HG03342 (cell line): ENCODE results near the gene PTPRO.

Source experiments
- ATAC-seq: cut with Tn5 transposase; IDR thresholded peaks from one replicate; pipeline ENCODE4 v1.9.1; 2021; ENCODE audit warnings: mild to moderate bottlenecking, moderate library complexity; ENCODE audit not compliant: unreplicated experiment

PTPRO gene

GRCh38 chr12:15346488-15346887, 24.2 kb downstream of the PTPRO start:
- no peak for ATAC-seq

GRCh38 chr12:15350643-15351042, 28.3 kb downstream of the PTPRO start:
- no peak for ATAC-seq

DNA sequence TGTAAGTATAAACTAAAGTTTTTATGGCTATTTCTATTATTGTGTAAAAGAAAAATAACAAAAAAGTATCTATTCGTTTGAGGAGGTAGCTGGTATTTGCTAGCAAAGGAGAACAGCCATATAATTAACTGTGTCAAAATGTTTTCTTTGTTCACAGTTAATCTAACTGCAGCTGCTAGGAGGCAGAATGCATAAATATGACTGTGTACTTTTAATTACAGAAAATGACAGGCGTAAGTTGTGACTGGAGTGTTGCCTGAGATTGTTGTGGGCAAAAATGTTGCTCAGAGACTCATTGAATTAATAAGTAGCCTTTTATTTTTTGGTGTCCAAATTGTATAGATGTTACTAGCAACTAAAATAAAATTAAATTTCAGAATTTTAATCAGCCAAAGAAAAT, 33.5 kb downstream of the PTPRO start:
- ATAC-seq, result no peak

- ATAC-seq, result no peak
Measured at GRCh38 chr12:15356951-15357364, 34.6 kb downstream of the PTPRO start.

GRCh38 chr12:15364221-15365160, 42.2 kb downstream of the PTPRO start:
- no peak for ATAC-seq

GRCh38 chr12:15368812-15369211, 46.5 kb downstream of the PTPRO start:
- no peak for ATAC-seq

DNA sequence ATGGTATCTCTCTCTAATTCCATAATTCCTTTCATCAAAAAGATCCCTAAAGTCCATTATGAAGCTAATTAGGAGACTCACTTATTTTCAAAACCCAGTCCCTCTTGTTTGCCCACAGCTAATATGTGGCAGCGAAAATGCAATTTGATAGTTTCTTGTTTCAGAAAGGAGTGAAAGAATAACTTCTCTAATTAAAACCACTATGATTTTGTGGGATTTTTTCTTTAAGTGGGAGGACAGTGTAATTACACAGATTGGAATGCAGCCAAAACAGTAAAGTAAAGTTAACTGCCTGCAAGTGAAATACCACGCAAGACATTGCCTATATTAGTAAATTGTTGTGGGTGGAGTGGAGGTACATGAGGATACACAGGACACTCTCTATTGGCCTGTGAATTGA, 50.0 kb downstream of the PTPRO start:
- ATAC-seq, result no peak

DNA sequence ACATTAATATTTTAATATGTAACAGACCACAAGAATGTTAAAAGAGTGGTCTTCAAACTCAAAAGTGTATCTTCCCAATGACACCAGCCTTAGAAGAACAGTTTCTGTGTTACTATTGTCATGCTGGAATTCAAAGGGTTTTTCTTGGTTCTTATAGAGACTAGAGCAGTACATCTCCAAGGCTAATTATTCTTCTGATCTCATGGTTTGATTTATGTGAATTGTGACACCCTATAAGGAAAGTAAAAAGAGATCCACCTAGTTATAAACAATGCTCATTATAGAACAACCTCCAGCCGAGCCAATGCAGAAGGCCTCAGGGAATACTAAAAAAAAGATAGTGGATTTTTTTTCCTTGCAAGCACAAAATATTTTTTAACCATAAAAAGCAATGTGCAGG, 65.5 kb downstream of the PTPRO start:
- no peak for ATAC-seq

- no peak for ATAC-seq
Measured at GRCh38 chr12:15389561-15389960, 67.3 kb downstream of the PTPRO start.

- ATAC-seq, result no peak
Measured at GRCh38 chr12:15393037-15393436, 70.7 kb downstream of the PTPRO start.

DNA sequence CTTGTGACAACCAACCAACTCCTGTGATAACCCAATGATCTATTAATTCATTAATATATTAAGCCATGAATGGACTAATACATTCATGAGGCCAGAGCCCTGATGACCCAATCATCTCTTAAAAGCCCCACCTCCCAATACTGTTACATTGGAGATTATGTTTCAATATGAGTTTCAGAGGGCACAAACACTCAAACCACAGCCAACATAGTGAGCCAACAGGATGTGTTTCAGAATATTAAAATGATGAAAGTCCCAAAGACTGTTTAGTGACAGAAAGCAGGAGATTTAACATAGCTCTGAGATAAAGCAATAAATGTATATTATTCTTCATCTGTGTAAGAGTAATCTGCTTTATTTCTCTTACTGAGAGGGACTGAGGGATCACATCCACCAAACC, 71.7 kb downstream of the PTPRO start:
- no peak for ATAC-seq

GRCh38 chr12:15404485-15404884, 82.2 kb downstream of the PTPRO start:
- no peak for ATAC-seq

- no peak for ATAC-seq
Measured at GRCh38 chr12:15405606-15406005, 83.3 kb downstream of the PTPRO start.

DNA sequence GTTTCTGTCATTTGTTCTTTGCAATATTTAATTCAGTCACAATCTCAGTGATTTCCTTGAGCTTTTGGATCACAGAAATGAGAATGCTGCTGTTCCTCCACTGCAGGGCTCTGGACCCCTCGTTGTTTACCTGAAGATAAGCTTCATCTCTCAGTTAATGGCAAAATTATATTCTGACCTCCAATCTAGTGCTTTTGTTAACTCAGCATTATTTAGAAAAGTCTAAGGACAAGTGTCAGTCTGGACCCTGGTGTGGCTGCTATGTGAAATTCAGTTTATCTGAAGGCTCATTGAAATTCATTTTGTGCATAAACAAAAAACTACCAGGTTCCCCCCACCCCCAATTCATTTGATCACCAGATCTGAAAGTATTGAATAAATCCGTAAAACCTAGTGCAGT, 84.7 kb downstream of the PTPRO start:
- no peak for ATAC-seq

- ATAC-seq, result no peak
Measured at GRCh38 chr12:15411842-15412241, 89.5 kb downstream of the PTPRO start.

DNA sequence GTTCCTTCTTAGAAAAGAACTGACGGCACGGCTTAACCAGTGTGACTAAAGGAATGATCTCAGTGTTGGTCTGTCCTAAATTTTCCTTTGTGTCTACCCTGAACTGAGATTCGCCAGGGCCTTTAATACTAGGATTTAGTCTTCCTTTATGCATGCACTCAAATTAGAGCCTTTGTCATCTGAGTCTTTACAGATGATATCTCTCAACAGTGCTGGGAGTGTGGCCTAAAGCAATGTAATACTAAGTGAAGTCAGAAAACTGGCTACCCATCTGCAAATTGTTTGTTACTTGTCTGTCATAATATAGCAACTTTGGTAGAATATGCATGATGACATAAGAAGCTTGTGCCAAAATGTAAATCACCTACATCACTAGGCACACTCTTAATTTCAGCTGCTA, 95.4 kb downstream of the PTPRO start:
- ATAC-seq, result no peak

DNA sequence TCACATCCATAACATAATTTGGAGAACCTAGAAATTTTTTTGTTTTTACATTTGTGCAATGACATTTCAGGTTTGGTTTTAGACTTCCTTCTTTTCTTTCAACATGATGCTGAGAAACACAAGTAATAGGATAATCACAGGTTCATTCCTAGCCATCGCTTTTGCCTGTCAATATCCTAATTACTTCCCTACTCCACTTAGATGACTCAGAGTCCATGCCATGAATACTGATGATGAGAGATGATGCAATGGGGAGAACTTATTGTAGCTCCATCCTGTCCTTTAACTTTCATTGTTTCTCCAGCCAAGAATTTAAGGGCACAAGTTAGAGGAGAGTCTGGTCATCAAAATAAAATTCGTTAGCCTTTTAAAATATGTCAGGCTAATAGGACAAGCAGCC, 101.3 kb downstream of the PTPRO start:
- ATAC-seq, result no peak

GRCh38 chr12:15427913-15428312, 105.6 kb downstream of the PTPRO start:
- no peak for ATAC-seq

DNA sequence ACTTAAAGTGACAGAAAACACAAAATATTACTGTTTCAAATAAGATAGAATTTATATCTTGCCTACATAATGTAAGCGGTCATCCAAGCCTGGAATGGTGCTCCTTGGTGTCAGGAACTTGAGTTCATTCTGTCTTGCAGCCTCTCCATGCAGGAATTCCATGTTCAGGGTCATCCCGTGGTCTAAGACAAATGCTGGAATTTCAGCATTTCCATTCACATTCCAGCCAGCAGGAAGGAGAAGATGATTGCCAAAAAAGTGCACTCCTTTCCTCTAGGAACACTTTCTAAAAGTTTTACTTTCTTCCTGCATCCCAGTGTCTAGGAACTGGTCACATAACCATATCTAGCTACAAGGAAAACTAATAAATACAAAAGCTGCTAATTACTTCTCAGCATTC, 106.3 kb downstream of the PTPRO start:
- ATAC-seq, result no peak

GRCh38 chr12:15429262-15429661, 107.0 kb downstream of the PTPRO start:
- ATAC-seq, result no peak

GRCh38 chr12:15435597-15435996, 113.3 kb downstream of the PTPRO start:
- ATAC-seq, result no peak

DNA sequence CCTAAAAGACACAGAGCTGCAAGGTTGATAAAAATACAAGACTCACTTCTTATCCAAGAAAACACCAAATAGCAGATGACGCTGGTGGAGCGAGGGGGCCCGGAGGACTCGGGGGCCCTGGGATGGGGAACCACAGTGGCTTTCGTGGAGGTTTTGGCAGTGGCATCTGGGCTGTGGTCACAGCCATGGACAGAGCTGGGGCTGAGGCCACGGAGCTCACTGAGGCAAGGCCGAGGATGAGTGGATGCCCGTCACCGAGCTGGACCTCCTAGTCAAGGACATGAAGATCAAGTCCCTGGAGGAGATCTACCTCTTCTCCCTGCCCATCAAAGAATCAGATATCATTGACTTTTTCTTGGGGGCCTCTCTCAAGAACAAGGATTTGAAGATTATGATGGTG, 117.2 kb downstream of the PTPRO start:
- ATAC-seq, result no peak

GRCh38 chr12:15443050-15443449, 120.7 kb downstream of the PTPRO start:
- no peak for ATAC-seq
